Breast epithelium (tissue), 4 donors: Measurements from ENCODE around the gene RMDN3. TPM values are rescaled to one million over a fixed set of nuclear protein-coding genes. Genes with fewer than 3 reads are reported as not detected.

ENCODE experiments used
- DNase-seq, 2 donors: peaks; one replicate each; pipeline ENCODE4 v3.0.0-alpha.2; 2019; ENCODE audit warnings: low spot score in 2 of 2
- H3K27ac ChIP-seq, 2 donors: fragments of 200-600 bp; sonication (generic) in 1 of 2; one replicate each; pipeline ENCODE4 v1.5.1; 2016 to 2019; ENCODE audit warnings: mild to moderate bottlenecking in 1 of 2
- H3K27me3 ChIP-seq, 2 donors: fragments of 200-600 bp; sonication (generic) in 1 of 2; one replicate each; pipeline versions ENCODE4 v1.5.1 to v1.6.0; 2017 to 2019; ENCODE audit warnings: control low read depth in 1 of 2, mild to moderate bottlenecking in 1 of 2
- H3K36me3 ChIP-seq: fragments of 200-600 bp; one replicate; pipeline ENCODE4 v1.5.1; 2019
- H3K4me1 ChIP-seq, 2 donors: fragments of 200-600 bp; sonication (generic); one replicate each; pipeline ENCODE4 v1.5.1; 2016 to 2019; ENCODE audit warnings: control low read depth in 1 of 2
- H3K4me3 ChIP-seq, 3 donors: fragments of 200-600 bp; sonication (generic); 1 replicate in 2 of 3; 2 replicates in 1 of 3; pipeline ENCODE4 v1.5.1; 2016 to 2019; ENCODE audit warnings: mild to moderate bottlenecking in 3 of 3, moderate library complexity in 2 of 3
- H3K9me3 ChIP-seq, 2 donors: fragments of 200-600 bp; sonication (generic) in 1 of 2; one replicate each; pipeline ENCODE4 v1.5.1; 2016 to 2019; ENCODE audit warnings: control low read depth in 1 of 2
- CTCF ChIP-seq, 3 donors: fragments of 450-650 bp; IDR thresholded peaks; one replicate each; pipeline ENCODE4 v1.5.1; 2016 to 2017; ENCODE audit warnings: antibody characterized with exemption in 3 of 3, mild to moderate bottlenecking in 3 of 3, moderate library complexity in 3 of 3
- POLR2A ChIP-seq: fragments of 450-650 bp; IDR thresholded peaks from one replicate; pipeline ENCODE4 v1.6.1; 2016; ENCODE audit warnings: antibody characterized with exemption, mild to moderate bottlenecking, moderate library complexity
- POLR2AphosphoS5 ChIP-seq, 3 donors: sonication (generic); formaldehyde crosslinking; IDR thresholded peaks; one replicate each; pipeline ENCODE4 v1.6.1; 2017; ENCODE audit warnings: antibody characterized with exemption in 3 of 3
- intact Hi-C: fragments of 100-400 bp; cut with DNase I; formaldehyde crosslinking; loops from one replicate; pipeline ENCODE4 v1.15.1; 2023; ENCODE audit warnings: low total_unique reads
- total RNA-seq, 3 donors: library from RNA; depleted of rRNA; stranded (reverse); fragments of >200 nt; gene quantifications; one replicate each; pipeline ENCODE4 v1.1.0, GENCODE V29; 2016

Gene RMDN3
- total RNA-seq, 3 donors from 2014 or later: 31.5 to 35.4 (median 34.4) TPM

- intact Hi-C loops: no loop called here
- H3K4me1 ChIP-seq: peaks cover 7 to 17% of the 10 kb centered on the region in 2 donors
- H3K9me3 ChIP-seq: no peaks in the 10 kb centered on the region
- peak; percentile 71 to 84 for DNase-seq
- TF ChIP-seq POLR2A (no peak), POLR2AphosphoS5 (IDR thresholded peaks at IDR 0.05) (peak in 1 of 3 donors; percentile 8)
- no peaks in the 10 kb centered on the region for H3K27me3 ChIP-seq
- peak within 1 kb of the TSS; percentile 92 to 93 for H3K27ac ChIP-seq
- peak within 1 kb of the TSS in 2 of 3 donors; percentile 40 to 58 for H3K4me3 ChIP-seq
- H3K36me3 ChIP-seq: no peaks in the 10 kb centered on the region
Observed at GRCh38 chr15:40769274-40770146, 14.5 kb upstream of the RMDN3 start, which contains the start of gene C15orf62. TSS of gene C15orf62 (plus strand) at chr15:40769980. CDS start at chr15:40770496, 516 bp downstream.

- Histone ChIP-seq H3K27me3 (no peaks in the 10 kb centered on the region), H3K36me3 (no peaks in the 10 kb centered on the region), H3K4me3 (peak overlapping the region in 2 of 3 donors; percentile 40 to 58), H3K4me1 (peaks cover 7 to 20% of the 10 kb centered on the region in 2 donors), H3K9me3 (no peaks in the 10 kb centered on the region), H3K27ac (peak overlapping the region; percentile 92 to 93)
- intact Hi-C loops: no loop called here
- no peak for DNase-seq
- no peak for TF ChIP-seq POLR2A
- TF ChIP-seq POLR2AphosphoS5 (IDR thresholded peaks at IDR 0.05): no peak
- no peak for TF ChIP-seq CTCF (IDR thresholded peaks at IDR 0.05)
Observed at GRCh38 chr15:40768521-40769273, 13.6 kb upstream of the RMDN3 start.

GRCh38 chr15:40767838-40768500 is 12.9 kb upstream of the RMDN3 start:
- Histone ChIP-seq H3K4me1 (peaks cover 7 to 20% of the 10 kb centered on the region in 2 donors), H3K36me3 (no peaks in the 10 kb centered on the region), H3K27me3 (no peaks in the 10 kb centered on the region), H3K27ac (peak overlapping the region; percentile 92 to 93), H3K4me3 (no peak overlapping the region), H3K9me3 (no peaks in the 10 kb centered on the region)
- DNase-seq: no peak
- TF ChIP-seq CTCF (IDR thresholded peaks at IDR 0.05): no peak
- no peak for TF ChIP-seq POLR2AphosphoS5 (IDR thresholded peaks at IDR 0.05)
- no peak for TF ChIP-seq POLR2A
- intact Hi-C loops: no loop called here

- no peak for TF ChIP-seq POLR2AphosphoS5 (IDR thresholded peaks at IDR 0.05)
- TF ChIP-seq CTCF (IDR thresholded peaks at IDR 0.05): no peak
- TF ChIP-seq POLR2A: no peak
- no peaks in the 10 kb centered on the region for H3K27me3 ChIP-seq
- no peak for DNase-seq
- H3K4me3 ChIP-seq: no peak overlapping the region
- no peaks in the 10 kb centered on the region for H3K9me3 ChIP-seq
- H3K27ac ChIP-seq: peak overlapping the region; percentile 85 to 92
- H3K36me3 ChIP-seq: no peaks in the 10 kb centered on the region
- H3K4me1 ChIP-seq: peaks cover 7 to 20% of the 10 kb centered on the region in 2 donors
- intact Hi-C loops: no loop called here
Observed at GRCh38 chr15:40766906-40767837, 12.1 kb upstream of the RMDN3 start.
